HG03460 (cell line): ENCODE data around the gene PRPH.
"Not testable (repeated sequence)": the region's sequence is repeated elsewhere in the genome, so short reads cannot be mapped to it uniquely, and the experiment has no call there.

ENCODE experiments used
- ATAC-seq: cut with Tn5 transposase; IDR thresholded peaks from one replicate; pipeline ENCODE4 v1.9.1; 2021; ENCODE audit not compliant: unreplicated experiment

The PRPH gene

DNA sequence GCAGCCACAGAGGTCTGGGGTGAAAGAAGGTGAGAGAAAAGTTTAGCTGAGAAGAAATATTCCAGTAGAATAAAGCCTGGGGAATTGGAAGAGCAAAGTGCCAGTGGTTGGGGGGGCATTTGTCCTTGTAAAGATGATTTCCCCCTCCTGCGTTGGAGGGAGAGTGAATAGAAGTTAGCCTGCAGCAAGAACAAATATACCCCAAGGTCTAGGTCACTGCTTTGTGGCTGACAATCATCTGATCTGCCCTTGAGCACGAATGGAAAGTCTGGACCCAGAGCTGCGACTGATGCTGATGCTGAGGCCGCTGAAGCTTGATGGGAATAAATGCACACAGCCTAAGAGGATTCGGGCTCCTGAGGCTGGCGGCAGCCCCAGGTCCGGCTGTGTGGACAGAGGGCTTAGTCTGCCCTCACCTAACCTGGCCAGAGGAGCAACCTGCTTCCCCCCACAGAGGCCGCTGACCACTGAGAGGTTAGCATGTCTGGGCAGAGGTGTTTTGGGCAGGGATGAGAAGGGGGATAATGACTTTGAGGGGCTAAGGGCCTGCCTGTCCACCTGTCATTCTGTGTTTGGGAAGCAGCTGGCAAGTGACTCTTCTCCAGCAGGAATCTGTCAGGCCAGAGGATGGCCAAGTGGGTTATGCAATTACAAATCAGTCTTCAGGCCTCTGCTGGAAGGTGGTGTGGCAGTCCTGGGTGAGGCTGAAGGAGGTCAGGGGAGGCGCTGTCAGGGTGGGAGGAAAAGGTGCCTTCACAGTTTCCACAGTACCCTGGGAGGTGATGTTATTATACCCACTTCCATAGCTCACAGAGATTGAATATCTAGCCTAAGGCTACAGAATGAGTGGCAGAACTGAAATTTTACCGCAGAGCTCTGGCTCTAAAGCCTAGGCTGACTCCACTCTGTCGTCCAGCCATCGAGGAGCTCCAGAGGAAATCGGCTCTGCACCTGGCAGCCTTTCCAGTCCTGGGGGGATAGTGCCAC is 18.4 kb upstream of the PRPH start:
- no peak for ATAC-seq

- no peak for ATAC-seq
Observed at GRCh38 chr12:49277466-49277865, 17.5 kb upstream of the PRPH start.

GRCh38 chr12:49279706-49280159 is 15.2 kb upstream of the PRPH start:
- no peak for ATAC-seq

- ATAC-seq: not testable (repeated sequence)
Observed at GRCh38 chr12:49280545-49280944, 14.4 kb upstream of the PRPH start.

- ATAC-seq: no peak
Observed at GRCh38 chr12:49282302-49282701, 12.6 kb upstream of the PRPH start.

DNA sequence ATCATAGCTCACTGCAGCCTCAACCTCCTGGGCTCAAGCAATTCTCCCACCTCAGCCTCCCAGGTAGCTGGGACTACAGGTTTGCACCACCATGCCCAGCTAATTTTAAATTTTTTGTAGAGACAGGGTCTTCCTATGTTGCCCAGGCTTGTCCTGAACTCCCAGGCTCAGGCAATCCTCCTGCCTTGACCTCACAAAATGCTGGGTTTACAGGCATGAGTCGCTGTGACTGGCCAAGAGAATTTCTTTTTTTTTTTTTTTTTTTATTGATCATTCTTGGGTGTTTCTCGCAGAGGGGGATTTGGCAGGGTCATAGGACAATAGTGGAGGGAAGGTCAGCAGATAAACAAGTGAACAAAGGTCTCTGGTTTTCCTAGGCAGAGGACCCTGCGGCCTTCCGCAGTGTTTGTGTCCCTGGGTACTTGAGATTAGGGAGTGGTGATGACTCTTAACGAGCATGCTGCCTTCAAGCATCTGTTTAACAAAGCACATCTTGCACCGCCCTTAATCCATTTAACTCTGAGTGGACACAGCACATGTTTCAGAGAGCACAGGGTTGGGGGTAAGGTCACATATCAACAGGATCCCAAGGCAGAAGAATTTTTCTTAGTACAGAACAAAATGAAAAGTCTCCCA is 12.1 kb upstream of the PRPH start:
- ATAC-seq: not testable (repeated sequence)

GRCh38 chr12:49283541-49284429 is 11.2 kb upstream of the PRPH start:
- no peak for ATAC-seq

GRCh38 chr12:49284672-49285071 is 10.3 kb upstream of the PRPH start:
- ATAC-seq: no peak

- no peak for ATAC-seq
Observed at GRCh38 chr12:49287876-49288275, 7.1 kb upstream of the PRPH start.

- ATAC-seq: no peak
Observed at GRCh38 chr12:49288412-49288853, 6.5 kb upstream of the PRPH start.

DNA sequence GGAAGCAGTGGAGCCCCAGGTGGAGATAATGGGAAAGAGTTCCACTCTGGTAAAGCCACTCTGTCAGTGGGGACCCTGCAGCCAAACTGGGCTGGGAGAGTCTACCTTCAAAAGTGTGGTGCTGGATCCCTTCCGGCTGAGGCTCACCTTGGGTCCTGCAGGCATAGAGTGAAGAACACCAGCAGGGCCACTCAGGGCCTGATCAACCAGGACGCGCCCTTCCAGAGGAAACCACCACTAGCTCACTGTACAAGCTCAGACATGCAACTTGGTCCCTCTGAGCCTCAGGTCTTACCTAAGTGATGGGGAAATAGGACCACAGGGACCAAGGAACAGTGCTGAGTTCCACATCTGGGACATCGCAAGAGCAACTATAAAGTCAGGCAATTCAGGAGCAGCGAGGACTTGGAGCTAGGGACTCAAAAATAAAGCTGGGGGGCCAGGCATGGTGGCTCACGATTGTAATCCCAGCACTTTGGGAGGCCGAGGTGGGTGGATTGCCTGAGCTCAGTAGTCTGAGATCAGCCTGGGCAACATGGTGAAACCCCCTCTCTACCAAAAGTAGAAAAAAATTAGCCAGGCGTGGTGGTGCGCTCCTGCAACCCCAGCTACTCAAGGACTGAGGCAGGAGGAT is 5.9 kb upstream of the PRPH start:
- ATAC-seq: no peak

DNA sequence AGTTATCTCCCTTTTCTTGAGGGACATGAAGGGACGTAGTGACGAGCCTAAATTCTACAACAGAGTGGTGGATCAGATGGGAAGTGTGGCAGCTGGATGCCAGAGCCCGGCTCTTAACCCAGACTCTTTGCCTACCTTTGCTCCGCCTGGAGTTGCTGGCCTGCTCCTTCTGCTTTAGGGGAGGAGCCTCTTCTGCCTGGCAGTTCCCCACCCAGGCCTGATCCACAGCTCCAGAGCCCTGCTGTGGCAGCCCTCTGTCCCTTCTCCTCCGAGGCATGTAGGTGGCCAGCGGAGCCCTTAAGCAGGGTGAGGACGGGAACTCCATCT is 2.3 kb upstream of the PRPH start:
- ATAC-seq: no peak

GRCh38 chr12:49293056-49293956 is 1.6 kb upstream of the PRPH start:
- ATAC-seq: no peak

- ATAC-seq: no peak
Observed at GRCh38 chr12:49294086-49294803, 702 bp upstream of the PRPH start.

- no peak for ATAC-seq
Observed at GRCh38 chr12:49294804-49295081, 204 bp upstream of the PRPH start.

- ATAC-seq: no peak
Observed at GRCh38 chr12:49296034-49296835, 1.3 kb downstream of the PRPH start.

DNA sequence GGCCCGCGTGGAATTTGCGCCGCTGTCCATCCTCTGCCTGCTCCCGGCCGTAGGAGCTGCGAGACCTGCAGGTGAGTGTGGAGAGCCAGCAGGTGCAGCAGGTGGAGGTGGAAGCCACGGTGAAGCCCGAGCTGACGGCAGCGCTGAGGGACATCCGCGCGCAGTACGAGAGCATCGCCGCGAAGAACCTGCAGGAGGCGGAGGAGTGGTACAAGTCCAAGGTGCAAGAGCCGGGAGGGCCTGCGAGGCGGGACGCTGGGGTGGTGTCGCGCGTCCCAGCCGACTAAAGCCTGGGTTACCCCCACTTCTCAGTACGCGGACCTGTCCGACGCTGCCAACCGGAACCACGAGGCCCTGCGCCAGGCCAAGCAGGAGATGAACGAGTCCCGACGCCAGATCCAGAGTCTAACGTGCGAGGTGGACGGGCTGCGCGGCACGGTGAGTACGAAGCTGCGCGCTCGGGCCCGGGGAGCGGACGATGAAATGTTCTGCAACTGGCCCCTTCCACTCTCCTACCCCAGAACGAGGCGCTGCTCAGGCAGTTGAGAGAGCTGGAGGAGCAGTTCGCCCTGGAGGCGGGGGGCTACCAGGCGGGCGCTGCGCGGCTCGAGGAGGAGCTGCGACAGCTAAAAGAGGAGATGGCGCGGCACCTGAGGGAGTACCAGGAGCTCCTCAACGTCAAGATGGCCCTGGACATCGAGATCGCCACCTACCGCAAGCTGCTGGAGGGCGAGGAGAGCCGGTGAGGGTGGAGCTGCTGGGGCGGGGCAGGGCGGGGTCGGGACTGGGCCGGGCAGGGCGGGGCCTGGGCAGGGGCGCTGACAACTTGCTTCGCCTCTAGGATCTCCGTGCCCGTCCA is 2.1 kb downstream of the PRPH start:
- no peak for ATAC-seq

GRCh38 chr12:49297695-49298060 is 2.7 kb downstream of the PRPH start:
- no peak for ATAC-seq
